IPS DF 6.9 (cell line): ENCODE measurements around the gene TNRC6A.
"Not testable (repeated sequence)": the region's sequence is repeated elsewhere in the genome, so short reads cannot be mapped to it uniquely, and the experiment has no call there.

Source experiments
- DNase-seq: peaks from one replicate; pipeline ENCODE4 v3.0.0-alpha.2; 2013; ENCODE audit warnings: low read depth, low spot score
- H3K27ac ChIP-seq: one replicate; pipeline ENCODE4 v1.5.1; 2013; ENCODE audit warnings: low read length, control low read depth
- H3K27me3 ChIP-seq: 2 replicates; pipeline ENCODE4 v1.6.1; 2013; ENCODE audit warnings: mild to moderate bottlenecking, low read length; ENCODE audit not compliant: control insufficient read depth, insufficient read depth
- H3K36me3 ChIP-seq: 2 replicates; pipeline ENCODE4 v1.6.1; 2013; ENCODE audit warnings: low read length; ENCODE audit not compliant: control insufficient read depth, insufficient read depth
- H3K4me1 ChIP-seq: 2 replicates; pipeline ENCODE4 v1.6.1; 2013; ENCODE audit warnings: low read length; ENCODE audit not compliant: control insufficient read depth, insufficient read depth
- H3K4me3 ChIP-seq: 2 replicates; pipeline ENCODE4 v1.5.1; 2013; ENCODE audit warnings: mild to moderate bottlenecking, low read length
- H3K9me3 ChIP-seq: 2 replicates; pipeline ENCODE4 v1.6.1; 2013; ENCODE audit warnings: low read length, inconsistent platforms; ENCODE audit not compliant: control insufficient read depth, insufficient read depth
- WGBS: extraction: QIAGEN DNeasy Blood & Tissue Kit; methylation state at CpG from one replicate; pipeline ENCODE4 v1.1.7; 2013; ENCODE audit warnings: mixed read lengths, missing lambda C conversion rate; ENCODE audit not compliant: insufficient read length, insufficient coverage; 5-methylcytosine and 5-hydroxymethylcytosine counted together

Gene TNRC6A

GRCh38 chr16:24810951-24811843 is 81.7 kb downstream of the TNRC6A start:
- DNase-seq, result no peak
- Histone ChIP-seq H3K4me1 (no peaks in the 10 kb centered on the region), H3K4me3 (no peak overlapping the region), H3K9me3 (no peaks in the 10 kb centered on the region), H3K27me3 (no peaks in the 10 kb centered on the region), H3K36me3 (peaks cover 35% of the 10 kb centered on the region; the same call in 1 of the 2 replicates), H3K27ac (no peak overlapping the region)
- WGBS, result no CpG with 5 or more reads among the region's 11 CpGs

DNA sequence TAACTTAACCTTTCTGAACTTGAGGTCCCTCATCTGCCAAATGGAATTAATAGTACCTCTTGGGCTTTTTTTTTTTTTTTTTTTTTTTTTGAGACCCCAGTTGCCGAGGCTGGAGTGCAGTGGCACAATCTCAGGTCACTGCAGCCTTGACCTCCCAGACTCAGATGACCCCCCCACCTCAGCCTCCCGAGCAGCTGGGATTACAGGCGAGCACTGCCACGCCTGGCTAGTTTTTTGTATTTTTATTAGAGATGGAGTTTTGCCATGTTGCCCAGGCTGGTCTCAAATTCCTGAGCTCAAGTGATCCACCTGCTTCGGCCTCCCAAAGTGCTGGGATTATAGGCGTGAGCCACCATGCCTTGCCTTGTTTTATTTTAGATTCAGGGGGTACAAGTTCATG is 83.4 kb downstream of the TNRC6A start:
- H3K9me3 ChIP-seq, result not testable (repeated sequence)
- peaks cover 33% of the 10 kb centered on the region for H3K36me3 ChIP-seq
- no CpG with 5 or more reads among the region's 6 CpGs for WGBS

GRCh38 chr16:24815021-24815420 is 85.6 kb downstream of the TNRC6A start:
- Histone ChIP-seq H3K27ac (no peak overlapping the region), H3K4me3 (no peak overlapping the region), H3K4me1 (no peaks in the 10 kb centered on the region), H3K27me3 (no peaks in the 10 kb centered on the region), H3K9me3 (no peaks in the 10 kb centered on the region), H3K36me3 (peaks cover 42% of the 10 kb centered on the region)
- WGBS, result no CpG with 5 or more reads among the region's 7 CpGs
- no peak for DNase-seq

More for the DNA sequence above, 83.4 kb downstream of the TNRC6A start:
- not testable (repeated sequence) for DNase-seq, H3K4me3 ChIP-seq, H3K27ac ChIP-seq, H3K4me1 ChIP-seq, H3K27me3 ChIP-seq

DNA sequence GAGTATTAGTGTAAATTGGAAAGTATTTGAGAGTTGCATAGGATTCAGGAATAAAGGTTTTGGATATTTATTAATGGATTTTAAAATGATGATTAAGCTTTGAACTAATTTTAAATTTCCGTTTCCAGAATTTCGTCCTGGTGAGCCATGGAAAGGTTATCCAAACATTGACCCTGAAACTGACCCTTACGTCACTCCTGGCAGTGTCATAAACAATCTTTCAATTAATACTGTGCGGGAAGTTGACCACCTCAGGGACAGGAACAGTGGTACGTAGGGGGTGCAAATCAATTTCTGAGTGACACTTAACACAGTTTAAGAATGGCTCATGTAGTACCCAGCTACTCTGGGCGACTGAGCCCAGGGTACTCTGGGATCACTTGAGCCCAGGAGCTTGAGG is 87.2 kb downstream of the TNRC6A start:
- Histone ChIP-seq H3K27ac (no peak overlapping the region), H3K36me3 (peaks cover 46% of the 10 kb centered on the region), H3K27me3 (no peaks in the 10 kb centered on the region), H3K4me1 (no peaks in the 10 kb centered on the region), H3K9me3 (no peaks in the 10 kb centered on the region), H3K4me3 (no peak overlapping the region)
- no peak for DNase-seq
- WGBS, result 100% methylated on average over 1 of the region's 6 CpGs

DNA sequence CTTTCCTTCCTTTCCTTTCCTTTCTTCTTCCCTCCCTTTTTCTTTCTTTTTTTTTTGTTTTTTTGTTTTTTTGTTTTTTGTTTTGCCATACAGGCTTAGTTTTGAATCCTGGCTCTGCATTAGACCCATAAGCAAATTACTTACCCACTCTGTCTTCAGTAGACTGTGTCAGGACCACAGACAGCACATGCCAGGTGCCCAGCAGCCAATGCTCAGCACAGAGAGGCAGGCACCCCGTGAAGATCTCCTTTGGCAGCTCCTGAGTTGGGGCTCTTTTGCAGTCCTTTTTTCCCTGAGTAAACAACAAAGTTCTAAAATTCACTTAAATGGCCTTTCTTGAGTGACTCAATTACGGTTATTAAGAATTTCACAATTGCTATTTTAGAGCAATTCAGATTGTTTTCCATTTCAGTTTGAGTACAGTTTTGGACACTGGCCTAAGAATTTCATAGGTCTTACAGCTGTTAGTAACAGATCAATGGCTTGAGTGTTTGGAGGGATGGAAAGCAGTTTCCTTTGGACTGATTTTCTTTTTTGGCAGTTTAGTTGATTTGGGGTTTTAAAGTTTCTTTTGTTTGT is 90.1 kb downstream of the TNRC6A start:
- Histone ChIP-seq H3K9me3 (no peaks in the 10 kb centered on the region), H3K36me3 (peaks cover 64% of the 10 kb centered on the region), H3K4me1 (no peaks in the 10 kb centered on the region), H3K4me3 (no peak overlapping the region), H3K27me3 (no peaks in the 10 kb centered on the region), H3K27ac (no peak overlapping the region)
- WGBS, result no CpG with 5 or more reads among the region's 2 CpGs
- DNase-seq, result no peak

DNA sequence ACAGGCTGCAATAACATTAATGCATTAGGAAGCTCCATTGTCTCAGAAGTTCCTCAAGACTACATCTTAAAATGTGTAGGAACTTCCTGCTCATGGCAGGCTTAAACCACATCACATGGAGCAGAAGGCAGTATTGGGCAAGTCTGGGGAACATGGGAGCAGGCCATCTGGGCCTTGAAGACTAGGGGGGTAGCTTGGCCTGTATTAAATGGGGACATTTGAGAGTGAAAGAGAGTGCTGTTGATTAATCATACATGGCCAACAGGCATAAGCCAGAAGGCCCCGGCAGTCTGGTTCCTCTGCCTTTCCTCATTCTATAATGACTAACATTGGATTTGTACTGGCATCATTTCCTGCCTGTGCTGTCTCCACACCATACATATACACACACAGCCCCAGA is 91.1 kb downstream of the TNRC6A start:
- Histone ChIP-seq H3K4me1 (no peaks in the 10 kb centered on the region), H3K27me3 (no peaks in the 10 kb centered on the region), H3K4me3 (no peak overlapping the region), H3K36me3 (peaks cover 64% of the 10 kb centered on the region), H3K27ac (no peak overlapping the region), H3K9me3 (no peaks in the 10 kb centered on the region)
- no CpG with 5 or more reads among the region's 1 CpG for WGBS
- DNase-seq, result no peak

GRCh38 chr16:24821129-24821528 is 91.7 kb downstream of the TNRC6A start:
- H3K4me3 ChIP-seq, result no peak overlapping the region
- H3K27ac ChIP-seq, result no peak overlapping the region
- no peaks in the 10 kb centered on the region for H3K27me3 ChIP-seq
- DNase-seq, result no peak
- H3K36me3 ChIP-seq, result peaks cover 59% of the 10 kb centered on the region
- H3K9me3 ChIP-seq, result no peaks in the 10 kb centered on the region
- no CpG with 5 or more reads among the region's 9 CpGs for WGBS
- H3K4me1 ChIP-seq, result no peaks in the 10 kb centered on the region

DNA sequence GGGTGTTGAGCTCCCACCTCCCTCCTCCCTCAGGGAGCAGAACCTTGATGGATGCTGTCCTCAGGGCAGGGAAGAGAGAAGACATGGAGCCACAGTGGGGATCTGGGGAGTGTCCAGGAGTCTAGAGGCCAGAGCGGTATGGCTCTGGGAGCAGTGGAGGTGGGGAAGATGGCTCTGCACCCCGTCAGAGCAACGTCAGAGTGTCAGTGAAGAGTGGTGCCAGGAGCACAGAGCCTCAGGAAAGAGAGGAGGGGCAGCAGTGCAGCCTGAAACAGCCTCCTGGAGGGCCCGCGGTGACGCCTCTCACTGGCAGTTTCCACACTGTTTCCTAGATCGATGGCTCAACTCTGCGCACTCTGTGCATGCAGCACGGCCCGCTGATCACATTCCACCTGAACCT is 93.1 kb downstream of the TNRC6A start:
- Histone ChIP-seq H3K36me3 (peaks cover 54% of the 10 kb centered on the region), H3K27me3 (no peaks in the 10 kb centered on the region), H3K4me3 (no peak overlapping the region), H3K4me1 (no peaks in the 10 kb centered on the region), H3K9me3 (no peaks in the 10 kb centered on the region), H3K27ac (no peak overlapping the region)
- no peak for DNase-seq
- WGBS, result no CpG with 5 or more reads among the region's 10 CpGs

DNA sequence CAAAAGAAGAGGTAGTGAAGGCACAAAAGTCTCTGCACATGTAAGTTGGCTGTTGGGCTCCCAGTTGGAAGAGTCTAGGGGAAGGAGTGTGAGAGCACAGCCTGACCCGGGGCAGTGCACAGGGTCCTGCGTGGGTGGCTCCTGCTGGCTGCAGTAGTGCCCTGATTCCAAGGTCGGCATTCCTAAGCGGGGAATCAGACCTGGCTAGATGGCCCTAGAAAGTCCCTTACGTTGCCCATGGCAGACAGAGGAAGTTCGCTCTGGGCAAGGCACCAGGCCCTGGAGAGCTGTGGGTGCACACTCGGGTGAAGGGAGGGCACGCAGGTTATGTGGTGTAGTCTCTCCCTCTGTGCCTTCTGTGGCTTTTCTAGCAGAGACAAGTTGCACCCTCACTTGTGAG is 93.5 kb downstream of the TNRC6A start:
- peaks cover 50% of the 10 kb centered on the region for H3K36me3 ChIP-seq

GRCh38 chr16:24825696-24826095 is 96.2 kb downstream of the TNRC6A start:
- H3K27me3 ChIP-seq, result no peaks in the 10 kb centered on the region
- no peaks in the 10 kb centered on the region for H3K9me3 ChIP-seq
- peaks cover 29% of the 10 kb centered on the region for H3K36me3 ChIP-seq
- H3K27ac ChIP-seq, result no peak overlapping the region
- H3K4me1 ChIP-seq, result no peaks in the 10 kb centered on the region
- H3K4me3 ChIP-seq, result no peak overlapping the region
- no CpG with 5 or more reads among the region's 10 CpGs for WGBS
- no peak for DNase-seq

More for the DNA sequence above, 93.5 kb downstream of the TNRC6A start:
- Histone ChIP-seq H3K9me3 (no peaks in the 10 kb centered on the region), H3K27ac (no peak overlapping the region), H3K4me1 (no peaks in the 10 kb centered on the region), H3K27me3 (no peaks in the 10 kb centered on the region), H3K4me3 (no peak overlapping the region)
- WGBS, result no CpG with 5 or more reads among the region's 8 CpGs
- DNase-seq, result no peak
